Breast epithelium (tissue), 4 donors: ENCODE measurements around the gene HJURP. TPM values are rescaled to one million over a fixed set of nuclear protein-coding genes. Genes with fewer than 3 reads are reported as not detected.

Experiments
- DNase-seq, 2 donors: peaks; one replicate each; pipeline ENCODE4 v3.0.0-alpha.2; 2019; ENCODE audit warnings: low spot score in 2 of 2
- H3K27ac ChIP-seq, 2 donors: fragments of 200-600 bp; sonication (generic) in 1 of 2; one replicate each; pipeline ENCODE4 v1.5.1; 2016 to 2019; ENCODE audit warnings: mild to moderate bottlenecking in 1 of 2
- H3K27me3 ChIP-seq, 2 donors: fragments of 200-600 bp; sonication (generic) in 1 of 2; one replicate each; pipeline versions ENCODE4 v1.5.1 to v1.6.0; 2017 to 2019; ENCODE audit warnings: control low read depth in 1 of 2, mild to moderate bottlenecking in 1 of 2
- H3K36me3 ChIP-seq: fragments of 200-600 bp; one replicate; pipeline ENCODE4 v1.5.1; 2019
- H3K4me1 ChIP-seq, 2 donors: fragments of 200-600 bp; sonication (generic); one replicate each; pipeline ENCODE4 v1.5.1; 2016 to 2019; ENCODE audit warnings: control low read depth in 1 of 2
- H3K4me3 ChIP-seq, 3 donors: fragments of 200-600 bp; sonication (generic); 1 replicate in 2 of 3; 2 replicates in 1 of 3; pipeline ENCODE4 v1.5.1; 2016 to 2019; ENCODE audit warnings: mild to moderate bottlenecking in 3 of 3, moderate library complexity in 2 of 3
- H3K9me3 ChIP-seq, 2 donors: fragments of 200-600 bp; sonication (generic) in 1 of 2; one replicate each; pipeline ENCODE4 v1.5.1; 2016 to 2019; ENCODE audit warnings: control low read depth in 1 of 2
- CTCF ChIP-seq, 3 donors: fragments of 450-650 bp; IDR thresholded peaks; one replicate each; pipeline ENCODE4 v1.5.1; 2016 to 2017; ENCODE audit warnings: antibody characterized with exemption in 3 of 3, mild to moderate bottlenecking in 3 of 3, moderate library complexity in 3 of 3
- POLR2A ChIP-seq: fragments of 450-650 bp; IDR thresholded peaks from one replicate; pipeline ENCODE4 v1.6.1; 2016; ENCODE audit warnings: antibody characterized with exemption, mild to moderate bottlenecking, moderate library complexity
- POLR2AphosphoS5 ChIP-seq, 3 donors: sonication (generic); formaldehyde crosslinking; IDR thresholded peaks; one replicate each; pipeline ENCODE4 v1.6.1; 2017; ENCODE audit warnings: antibody characterized with exemption in 3 of 3
- intact Hi-C: fragments of 100-400 bp; cut with DNase I; formaldehyde crosslinking; loops from one replicate; pipeline ENCODE4 v1.15.1; 2023; ENCODE audit warnings: low total_unique reads
- total RNA-seq, 3 donors: library from RNA; depleted of rRNA; stranded (reverse); fragments of >200 nt; gene quantifications; one replicate each; pipeline ENCODE4 v1.1.0, GENCODE V29; 2016

HJURP gene
- total RNA-seq, 3 donors from 2014 or later: 0.33 to 3.0 TPM; not detected in 1

GRCh38 chr2:233811732-233812131 is 42.6 kb downstream of the HJURP start:
- Histone ChIP-seq H3K4me1 (no peaks in the 10 kb centered on the region), H3K36me3 (no peaks in the 10 kb centered on the region), H3K27ac (no peak overlapping the region), H3K27me3 (no peaks in the 10 kb centered on the region), H3K9me3 (no peaks in the 10 kb centered on the region), H3K4me3 (no peak overlapping the region)
- intact Hi-C loops: no loop called here
- TF ChIP-seq POLR2A (no peak), CTCF (IDR thresholded peaks at IDR 0.05) (no peak)
- no peak for DNase-seq

- Histone ChIP-seq H3K27ac (no peak overlapping the region), H3K36me3 (no peaks in the 10 kb centered on the region), H3K4me3 (no peak overlapping the region), H3K27me3 (no peaks in the 10 kb centered on the region), H3K9me3 (no peaks in the 10 kb centered on the region), H3K4me1 (no peaks in the 10 kb centered on the region)
- no peak for DNase-seq
- TF ChIP-seq CTCF (IDR thresholded peaks at IDR 0.05) (no peak), POLR2AphosphoS5 (IDR thresholded peaks at IDR 0.05) (no peak), POLR2A (no peak)
- intact Hi-C loops: no loop called here
Observed at GRCh38 chr2:233811087-233811486, 43.2 kb downstream of the HJURP start.

- no peak for TF ChIP-seq POLR2A
- intact Hi-C loops: no loop called here
- no peak overlapping the region for H3K4me3 ChIP-seq
- H3K4me1 ChIP-seq: no peaks in the 10 kb centered on the region
- H3K36me3 ChIP-seq: no peaks in the 10 kb centered on the region
- no peak overlapping the region for H3K27ac ChIP-seq
- H3K9me3 ChIP-seq: no peaks in the 10 kb centered on the region
- no peaks in the 10 kb centered on the region for H3K27me3 ChIP-seq
- no peak for DNase-seq
Observed at GRCh38 chr2:233810385-233810784, 44.0 kb downstream of the HJURP start.

- TF ChIP-seq POLR2AphosphoS5 (IDR thresholded peaks at IDR 0.05): no peak
- no peak for TF ChIP-seq POLR2A
- TF ChIP-seq CTCF (IDR thresholded peaks at IDR 0.05): no peak
- no peak for DNase-seq
- Histone ChIP-seq H3K4me1 (no peaks in the 10 kb centered on the region), H3K36me3 (no peaks in the 10 kb centered on the region), H3K27ac (no peak overlapping the region), H3K4me3 (no peak overlapping the region), H3K9me3 (no peaks in the 10 kb centered on the region), H3K27me3 (no peaks in the 10 kb centered on the region)
- intact Hi-C loops: no loop called here
Observed at GRCh38 chr2:233807966-233808935, 46.1 kb downstream of the HJURP start.

- Histone ChIP-seq H3K4me1 (no peaks in the 10 kb centered on the region), H3K27ac (no peak overlapping the region), H3K36me3 (no peaks in the 10 kb centered on the region), H3K4me3 (no peak overlapping the region), H3K9me3 (no peaks in the 10 kb centered on the region), H3K27me3 (no peaks in the 10 kb centered on the region)
- TF ChIP-seq POLR2AphosphoS5 (IDR thresholded peaks at IDR 0.05) (no peak), CTCF (IDR thresholded peaks at IDR 0.05) (no peak), POLR2A (no peak)
- intact Hi-C loops: no loop called here
- DNase-seq: no peak
Observed at GRCh38 chr2:233807215-233807865, 47.0 kb downstream of the HJURP start.
